HG03103 (cell line): ENCODE data around the gene MRPS18B.
"Not testable (repeated sequence)": the region's sequence is repeated elsewhere in the genome, so short reads cannot be mapped to it uniquely, and the experiment has no call there.

Experiments
- ATAC-seq: cut with Tn5 transposase; IDR thresholded peaks from one replicate; pipeline ENCODE4 v1.9.1; 2021; ENCODE audit warnings: low read depth; ENCODE audit not compliant: unreplicated experiment

MRPS18B gene

DNA sequence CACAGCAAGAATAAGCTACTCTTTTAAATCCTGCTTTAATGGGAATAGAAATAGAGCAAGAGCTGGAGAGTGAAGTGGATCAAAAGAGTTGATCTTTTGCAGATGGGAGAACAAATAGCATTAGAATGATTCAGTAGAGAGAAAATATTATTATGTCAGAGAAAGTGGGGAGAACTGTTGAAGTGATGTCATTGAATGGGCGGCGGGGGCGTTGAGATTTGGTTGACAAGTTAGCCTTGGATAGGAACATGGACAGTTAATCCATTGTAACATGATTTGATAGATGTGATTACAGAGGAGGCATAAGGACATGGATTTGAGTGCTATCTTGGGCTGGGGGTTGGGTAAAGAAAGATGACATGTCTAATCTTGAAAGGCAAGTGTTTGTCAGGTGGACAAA lies 18.2 kb downstream of the MRPS18B start:
- ATAC-seq, result no peak

DNA sequence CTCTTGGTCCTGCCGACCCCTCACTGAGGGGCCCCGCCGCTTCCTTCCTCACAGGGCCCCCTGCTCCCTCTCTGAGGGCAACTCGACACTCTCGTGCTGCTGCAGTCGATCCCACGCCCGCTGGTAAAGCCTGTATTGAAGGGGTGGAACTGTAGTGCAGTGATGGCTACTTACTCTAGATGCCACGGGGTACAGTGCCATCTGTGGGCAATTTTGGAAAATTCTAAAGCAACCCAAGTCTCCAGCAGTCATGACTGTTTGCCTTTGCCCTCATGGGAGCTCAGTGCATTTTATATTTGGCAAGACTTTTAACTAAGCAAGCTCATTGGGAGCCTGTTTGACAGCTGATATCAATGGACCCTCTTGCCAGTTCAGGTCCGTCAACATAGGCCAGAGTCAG lies 22.8 kb downstream of the MRPS18B start:
- no peak for ATAC-seq

DNA sequence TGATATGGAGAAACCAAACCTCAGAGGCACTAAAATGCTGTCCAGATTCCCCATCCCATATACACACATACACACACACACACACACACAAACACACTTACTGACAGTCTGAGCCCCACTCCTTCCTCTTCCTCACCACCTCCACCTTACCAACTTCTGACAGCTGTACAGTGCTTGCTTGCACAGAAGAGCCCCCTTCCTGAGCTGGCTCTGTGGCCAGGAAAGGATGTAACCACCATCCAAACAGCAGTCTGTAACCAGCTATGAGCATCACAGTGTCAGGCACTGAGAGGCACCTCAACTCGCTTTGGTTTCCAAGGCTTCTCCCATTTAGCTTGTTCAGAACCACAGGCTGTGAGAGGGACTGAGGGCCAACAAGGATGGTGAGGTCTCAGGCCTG lies 23.4 kb downstream of the MRPS18B start:
- no peak for ATAC-seq

DNA sequence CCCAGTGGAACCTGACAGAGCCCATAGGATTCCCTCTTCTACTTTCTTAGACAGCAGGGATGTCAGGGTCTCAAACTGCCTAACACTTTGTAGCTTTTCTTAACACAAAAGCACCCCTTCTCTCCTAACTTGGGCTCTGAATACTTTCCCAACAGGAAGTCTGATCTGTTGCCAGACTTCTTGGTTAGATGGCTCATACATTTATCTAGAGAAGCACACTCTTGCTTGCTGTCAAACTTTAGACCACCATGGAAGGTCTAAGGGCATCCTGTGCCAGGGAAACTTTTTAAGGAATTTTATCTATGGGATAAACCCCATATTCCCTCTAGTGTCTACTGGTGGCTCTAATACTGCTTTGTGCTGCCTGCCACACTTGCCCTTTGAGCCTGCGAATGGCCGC lies 26.0 kb downstream of the MRPS18B start:
- no peak for ATAC-seq

DNA sequence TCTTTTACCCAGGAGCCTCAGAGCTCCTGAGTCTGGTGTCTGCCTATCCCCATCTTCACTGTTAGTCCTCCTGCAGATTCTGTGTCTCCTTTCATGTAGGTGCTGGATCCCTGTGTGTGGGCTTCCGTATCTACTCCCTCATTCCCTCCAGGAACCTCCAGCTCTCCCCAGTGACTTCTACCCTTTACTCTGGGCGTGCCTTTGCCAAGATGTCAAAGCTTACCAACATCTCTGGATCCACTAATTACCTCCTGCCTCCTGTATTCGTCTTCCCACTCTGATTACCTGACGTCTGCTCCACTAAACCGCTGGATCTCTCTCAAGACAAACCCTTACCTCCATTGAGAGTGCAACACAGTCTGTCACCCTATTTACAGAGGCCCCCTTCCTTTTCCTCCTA lies 27.1 kb downstream of the MRPS18B start:
- no peak for ATAC-seq

DNA sequence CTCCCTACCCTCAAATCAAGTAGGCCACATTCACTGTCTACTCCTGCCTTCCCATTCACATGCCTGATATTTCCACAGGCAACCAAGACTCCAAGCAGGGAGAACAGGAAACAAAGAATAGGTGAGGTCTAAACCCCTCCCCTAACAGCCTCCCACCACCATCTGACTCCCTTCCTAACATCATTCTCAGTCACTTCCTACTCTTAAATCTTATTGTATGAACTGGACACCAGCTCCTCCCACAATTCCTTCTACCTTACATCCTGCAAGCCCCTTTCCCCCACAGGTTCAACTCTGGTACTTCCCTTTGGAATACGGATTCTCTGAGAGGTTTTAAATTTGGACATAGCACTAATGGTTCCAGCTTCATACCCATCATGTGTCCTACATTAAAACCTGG lies 28.3 kb downstream of the MRPS18B start:
- ATAC-seq, result no peak

DNA sequence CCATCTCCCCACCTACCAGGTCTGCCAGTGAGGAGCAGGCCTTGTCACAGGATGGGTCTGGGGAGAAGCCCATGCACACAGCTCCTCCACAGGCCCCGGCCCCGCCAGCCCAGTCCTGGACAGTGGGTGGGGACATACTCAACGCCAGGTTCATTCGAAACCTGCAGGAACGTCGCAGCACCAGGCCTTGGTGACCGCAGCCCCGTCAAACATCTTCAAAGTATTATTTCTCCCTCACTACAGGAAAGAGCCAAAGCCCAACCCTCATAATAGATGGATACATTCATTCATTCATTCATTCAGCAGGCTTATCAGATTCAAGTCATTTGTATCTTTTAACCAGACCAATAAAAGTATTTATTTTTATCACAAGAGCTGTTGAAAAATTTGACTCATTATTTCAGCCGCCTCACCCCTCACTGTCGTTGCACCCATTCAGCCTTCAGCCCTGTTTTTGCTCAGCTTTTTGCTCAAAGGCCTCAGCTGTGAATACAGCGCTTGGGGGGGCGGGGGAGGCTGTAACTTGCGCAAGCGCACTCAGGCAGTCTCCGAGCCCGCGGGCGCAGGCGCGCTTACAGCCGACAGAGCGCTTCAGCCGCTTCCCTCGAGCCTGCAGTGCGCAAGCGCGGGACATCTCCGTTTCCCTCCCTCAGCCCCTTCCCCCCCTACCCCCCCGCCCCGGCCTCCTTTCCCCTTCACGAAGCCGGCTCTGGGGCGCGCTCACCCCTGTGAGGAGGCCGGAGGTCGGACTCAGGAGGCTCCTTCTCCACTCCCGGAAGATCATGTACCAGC lies 29.0 kb downstream of the MRPS18B start, which contains the start of gene C6orf136:
Gene C6orf136, plus strand, starts transcription at position 684 of the 792 bp plus-strand sequence. Its CDS starts 99 bp downstream, at position 783.
- peak; percentile 30 for ATAC-seq

DNA sequence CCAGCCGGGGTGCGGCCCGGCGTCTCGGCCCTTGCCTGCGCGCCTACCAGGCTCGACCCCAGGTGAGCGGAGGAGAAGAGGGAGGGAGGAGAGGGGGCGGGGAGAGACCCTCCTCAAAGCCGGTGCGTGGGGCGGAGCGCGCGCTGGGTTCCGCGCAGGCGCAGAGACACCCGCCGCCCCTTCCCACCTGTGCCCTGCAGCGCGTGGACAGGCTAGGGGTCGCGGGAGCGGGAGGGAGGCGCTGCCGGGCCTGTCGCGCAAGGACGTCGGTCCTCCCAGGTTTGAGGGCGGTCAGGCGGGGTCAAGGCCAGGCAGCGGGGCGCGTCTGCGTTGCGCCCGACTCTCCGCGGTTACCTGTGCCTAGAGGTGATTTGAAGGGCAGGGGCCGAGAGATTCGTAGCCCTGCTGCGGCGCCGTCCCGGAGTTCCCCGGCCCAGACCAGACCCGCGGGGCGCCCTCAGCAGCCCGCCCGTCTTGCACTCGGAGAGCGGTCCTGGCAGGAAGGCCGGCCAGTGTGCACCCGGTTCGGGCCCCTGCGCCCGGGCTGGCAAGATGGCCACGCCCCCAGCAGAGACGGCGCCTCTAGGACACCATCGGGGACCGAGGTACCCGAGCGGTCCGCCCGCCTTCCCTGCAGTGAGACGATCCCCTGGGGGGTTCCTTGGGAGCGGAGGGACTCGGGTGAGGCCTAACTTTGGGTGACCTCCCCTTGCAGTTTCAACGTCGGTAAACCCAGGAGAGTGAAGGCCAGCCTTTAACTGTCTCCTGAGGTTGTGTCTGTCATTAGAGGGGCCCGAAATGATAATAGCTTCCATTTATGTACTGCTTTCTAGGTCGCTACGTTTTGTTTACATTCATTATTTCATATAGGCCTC lies 29.8 kb downstream of the MRPS18B start:
- peak; percentile 55 for ATAC-seq

DNA sequence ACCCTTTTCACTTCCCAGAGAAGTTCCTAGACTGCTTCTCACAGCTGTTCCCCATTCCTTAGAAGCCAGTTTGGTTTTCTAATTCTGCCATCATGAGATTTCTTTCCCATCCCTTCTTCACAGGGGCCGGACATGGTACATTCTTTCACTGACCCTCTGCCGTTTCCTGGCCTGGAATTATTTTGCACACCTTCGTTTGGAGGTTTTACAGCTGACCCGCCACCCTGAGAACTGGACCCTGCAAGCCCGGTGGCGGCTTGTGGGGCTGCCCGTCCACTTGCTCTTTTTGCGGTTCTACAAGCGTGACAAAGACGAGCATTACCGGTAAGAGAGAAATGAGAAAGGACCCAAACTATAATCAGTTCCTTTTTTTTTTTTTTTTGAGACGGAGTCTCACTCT lies 33.5 kb downstream of the MRPS18B start:
- no peak for ATAC-seq

DNA sequence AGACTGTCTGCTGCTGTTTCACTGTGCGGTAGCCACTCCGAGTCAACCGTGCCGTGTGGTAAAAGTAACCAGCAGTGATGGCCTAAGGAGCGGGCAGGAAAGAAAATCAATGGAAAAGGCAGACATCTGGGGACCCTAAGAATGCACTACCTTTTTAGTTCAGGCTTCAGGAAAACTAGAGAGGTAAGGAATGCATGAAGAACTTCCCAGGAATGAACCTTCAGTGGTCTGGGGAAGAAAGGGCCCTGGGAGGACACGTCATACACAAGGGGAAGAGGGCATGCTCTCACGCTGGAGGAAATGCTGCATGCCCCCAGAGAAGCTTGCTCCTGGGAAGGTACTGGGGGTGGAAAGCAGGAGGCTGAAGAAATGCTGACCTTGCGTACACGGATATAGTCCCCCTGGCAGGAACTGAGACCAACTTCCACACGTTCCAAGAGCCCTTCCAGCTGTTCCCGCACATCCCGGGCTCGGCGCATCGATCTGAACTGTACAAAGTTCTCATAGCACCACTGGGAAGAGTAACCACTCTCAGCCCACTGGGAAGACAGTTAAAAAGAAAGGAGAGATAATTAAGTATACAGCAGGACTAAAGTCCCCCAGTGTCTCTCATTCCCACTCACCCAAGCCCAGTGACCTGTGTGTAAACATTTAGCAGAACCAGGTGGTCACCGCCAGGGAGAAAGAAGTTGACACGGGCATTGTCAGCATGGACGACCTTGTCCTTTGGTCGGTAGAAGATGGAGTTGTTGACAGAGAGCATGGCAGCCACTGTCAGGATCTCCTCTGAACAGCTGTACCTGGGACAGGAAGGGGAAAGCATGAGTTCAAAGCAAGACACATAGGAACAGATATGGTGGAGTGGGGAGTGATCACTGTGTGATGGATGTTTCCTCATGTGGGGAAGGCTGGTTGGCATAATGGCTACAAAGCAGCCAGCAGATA lies 37.4 kb downstream of the MRPS18B start:
- ATAC-seq, result no peak

DNA sequence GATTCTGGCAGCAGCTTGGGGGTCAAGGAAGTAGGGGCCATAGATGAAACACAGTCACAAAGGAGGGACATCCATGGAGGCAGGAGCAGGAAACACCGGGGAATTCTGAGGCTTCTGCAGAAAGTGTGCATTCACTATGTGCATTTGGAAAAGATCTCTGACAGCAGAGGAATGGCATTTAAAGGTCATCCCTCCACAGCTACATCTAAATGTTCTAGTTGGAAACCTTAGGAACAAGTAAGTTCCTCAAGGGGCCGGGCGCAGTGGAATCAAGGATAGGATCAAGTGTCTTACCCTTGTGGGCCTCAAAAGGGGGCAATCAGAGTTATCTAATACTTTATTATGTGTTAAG lies 38.1 kb downstream of the MRPS18B start:
- ATAC-seq, result no peak

DNA sequence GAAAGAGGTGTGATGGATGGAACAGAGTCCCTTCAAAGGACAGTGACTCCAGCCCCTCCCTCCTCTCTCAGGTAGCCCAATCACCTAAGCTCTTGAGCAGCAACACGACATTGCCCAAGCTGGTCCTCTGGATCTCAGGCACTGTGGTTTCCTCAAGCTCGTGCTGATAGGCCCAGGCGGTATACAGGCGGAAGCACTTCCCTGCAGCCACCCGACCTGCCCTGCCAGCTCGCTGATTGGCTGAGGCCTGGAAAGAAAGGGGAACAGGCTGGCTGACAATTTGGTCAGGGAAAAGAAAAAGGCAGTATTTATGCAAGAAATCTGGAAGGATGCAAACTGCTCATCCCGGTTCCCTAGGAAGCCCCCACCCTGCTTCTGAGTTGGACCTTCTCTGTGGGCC lies 38.9 kb downstream of the MRPS18B start:
- no peak for ATAC-seq

DNA sequence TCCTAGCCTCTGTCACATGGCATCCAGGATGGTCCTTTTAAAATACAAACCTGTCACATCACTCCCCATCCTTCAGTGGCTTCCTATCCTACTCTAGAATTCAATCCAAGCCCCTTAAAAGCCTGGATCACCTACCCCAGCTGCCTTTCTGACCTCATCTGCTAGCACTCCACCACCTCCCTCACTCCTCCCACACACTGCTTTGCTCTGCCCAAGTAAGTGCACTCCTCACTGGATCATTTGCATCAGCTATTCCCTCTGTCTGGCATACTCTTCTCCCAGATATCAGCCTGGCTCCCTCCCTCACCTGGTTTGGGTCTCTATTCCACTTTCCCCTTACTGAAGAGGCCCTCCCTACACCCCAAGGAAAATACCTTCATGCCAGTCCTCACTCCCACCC lies 39.8 kb downstream of the MRPS18B start:
- no peak for ATAC-seq

DNA sequence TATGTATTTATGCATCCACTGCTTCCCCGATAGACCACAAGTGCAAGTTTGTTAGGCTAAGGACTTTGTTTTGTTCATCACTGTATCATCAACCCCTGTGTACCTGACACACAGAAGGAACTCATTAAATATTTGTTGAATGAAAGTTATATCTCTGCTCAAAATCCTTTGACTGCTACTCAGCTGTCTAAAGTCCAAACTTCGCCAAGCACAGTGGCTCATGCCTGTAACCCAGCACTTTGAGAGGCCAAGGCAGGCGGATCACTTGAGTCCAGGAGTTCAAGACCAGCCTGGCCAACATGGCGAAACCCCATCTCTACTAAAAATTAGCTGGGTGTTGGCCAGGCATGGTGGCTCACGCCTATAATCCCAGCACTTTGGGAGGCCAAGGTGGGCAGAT lies 40.3 kb downstream of the MRPS18B start:
- ATAC-seq, result not testable (repeated sequence)

DNA sequence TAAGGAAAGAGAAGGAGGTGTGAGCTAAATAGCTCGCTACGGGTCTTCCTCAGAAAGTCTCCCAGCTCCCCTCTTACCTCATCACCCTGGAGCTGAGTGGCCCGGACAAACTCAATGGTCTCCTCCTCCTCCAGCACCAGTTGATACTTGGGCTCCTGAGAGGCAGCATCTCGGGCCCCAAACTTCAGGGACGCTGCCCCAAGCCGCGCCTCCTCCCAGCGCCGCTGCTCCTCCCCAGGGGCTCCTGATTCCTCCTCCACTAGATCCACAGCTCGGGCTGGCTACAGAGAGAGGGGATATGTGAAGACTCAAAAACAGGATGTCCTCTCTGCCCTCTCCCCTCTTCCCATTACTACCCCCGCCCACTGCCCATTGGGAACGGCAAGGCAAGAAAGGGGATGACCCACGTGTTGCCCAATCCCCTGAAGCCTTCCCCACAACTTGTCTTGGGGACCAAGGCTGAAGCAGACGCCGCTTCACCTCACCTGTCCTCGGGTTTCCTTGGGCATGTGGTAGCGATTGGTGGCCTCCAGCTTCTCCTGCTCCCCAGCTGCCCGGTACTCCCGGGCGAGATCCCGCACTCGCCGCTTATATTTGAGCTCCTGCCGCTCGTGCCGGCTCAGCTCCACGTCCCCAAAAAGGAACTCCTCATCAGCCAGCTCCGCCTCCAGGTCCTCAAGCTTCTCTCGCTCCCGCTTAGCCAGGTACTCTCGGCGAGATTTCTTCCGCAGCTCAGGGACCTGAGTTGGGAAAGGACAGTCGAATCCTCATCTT lies 47.5 kb downstream of the MRPS18B start:
- no peak for ATAC-seq

DNA sequence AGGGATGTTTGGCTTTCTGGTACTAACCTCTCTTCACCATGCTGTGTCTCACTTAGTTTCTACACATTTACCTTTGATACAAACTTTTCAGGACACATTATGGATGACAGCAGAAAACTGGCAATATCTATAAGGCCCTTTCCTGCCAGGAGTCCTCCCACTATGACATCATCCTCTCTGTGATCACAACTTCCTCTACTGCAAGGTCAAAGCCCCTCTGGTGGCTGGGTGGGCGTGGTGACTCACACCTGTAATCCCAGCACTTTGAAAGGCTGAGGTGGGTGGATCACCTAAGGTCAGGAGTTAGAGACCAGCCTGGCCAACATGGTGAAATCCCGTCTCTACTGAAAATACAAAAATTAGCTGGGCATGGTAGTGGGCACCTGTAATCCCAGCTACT lies 48.7 kb downstream of the MRPS18B start:
- ATAC-seq, result not testable (repeated sequence)

DNA sequence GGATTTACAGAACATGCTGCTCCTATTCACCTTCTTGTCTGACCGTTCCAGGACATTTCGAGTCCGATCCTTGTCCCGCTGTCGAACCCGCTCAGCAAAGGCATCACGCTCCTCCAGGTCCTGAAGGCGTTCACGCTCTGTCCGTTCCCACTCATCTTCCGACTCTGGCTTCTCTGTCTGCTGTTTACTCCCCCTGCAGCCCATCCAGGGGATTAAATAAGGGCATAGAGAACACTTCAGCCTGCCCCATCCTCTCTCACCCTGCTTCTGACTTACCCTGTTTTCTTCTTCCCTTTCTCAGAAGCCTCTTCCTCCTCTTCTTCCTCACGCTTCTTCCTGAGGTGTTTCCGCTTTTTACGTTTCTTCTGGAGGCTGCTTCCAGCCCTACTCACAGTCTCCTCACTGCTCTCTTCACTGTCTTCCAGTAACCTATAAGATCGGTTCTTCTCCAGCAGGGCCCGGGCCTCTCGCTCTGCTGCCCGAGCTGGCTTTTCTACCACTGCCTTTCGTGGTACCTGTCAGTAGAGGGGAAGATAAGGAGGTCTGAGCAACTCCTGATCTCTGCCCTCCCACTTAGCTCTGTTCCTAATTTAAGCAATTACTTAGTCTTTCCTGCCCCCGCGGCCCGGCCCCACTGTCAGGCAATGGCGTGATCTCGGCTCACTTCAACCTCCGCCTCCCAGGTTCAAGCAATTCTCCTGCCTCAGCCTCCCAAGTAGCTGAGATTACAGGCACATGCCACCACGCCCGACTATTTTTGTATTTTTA lies 53.3 kb downstream of the MRPS18B start:
- no peak for ATAC-seq

DNA sequence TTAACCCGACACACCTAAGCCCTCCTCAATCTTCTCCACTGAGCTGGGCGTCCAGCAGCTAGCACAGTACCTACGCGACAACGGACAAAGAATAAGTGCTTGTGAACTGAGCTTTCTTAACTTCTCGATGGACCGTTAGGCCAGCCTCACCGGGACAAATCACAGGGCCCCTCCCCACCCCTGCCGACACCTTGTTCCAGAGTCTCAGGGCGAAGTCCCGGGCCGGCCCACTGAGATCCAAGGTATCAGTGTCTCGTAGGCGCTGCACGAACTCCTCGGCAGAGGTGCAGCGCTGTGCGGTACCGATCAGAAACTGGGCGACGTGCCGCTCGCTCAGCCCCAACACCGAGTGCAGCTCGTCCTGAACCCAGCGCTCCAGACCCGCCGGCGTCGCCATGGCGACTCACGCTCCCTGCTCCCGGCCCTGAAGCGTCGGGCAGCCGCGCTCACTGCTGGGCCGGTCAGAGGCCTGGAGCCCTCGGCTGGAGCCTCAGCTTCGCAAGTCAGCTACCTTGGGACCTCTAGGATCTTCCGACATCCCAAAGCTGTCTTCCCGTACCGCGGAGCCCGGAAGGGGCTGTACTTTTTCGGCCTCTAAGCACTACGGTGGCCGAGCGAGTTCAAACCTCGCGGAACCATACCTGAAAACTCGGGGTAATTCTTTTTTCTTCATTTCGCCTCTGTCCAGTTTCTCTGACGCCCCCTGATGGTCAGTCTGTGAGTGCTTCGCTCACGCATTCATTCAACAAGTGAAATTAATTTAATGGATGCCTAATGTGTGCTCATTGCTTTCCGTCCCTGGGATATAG lies 55.0 kb downstream of the MRPS18B start, which contains the start of gene DHX16:
Gene DHX16, minus strand, starts transcription at position 562 of the 809 bp plus-strand sequence. Its CDS starts 165 bp downstream, at position 397.
- peak; percentile 53 for ATAC-seq
